Renal cortical epithelial cell (primary cell): Measurements from ENCODE around the gene ATP6V1C2. TPM values are rescaled to one million over a fixed set of nuclear protein-coding genes. Genes with fewer than 3 reads are reported as not detected.
"Not testable (repeated sequence)": the region's sequence is repeated elsewhere in the genome, so short reads cannot be mapped to it uniquely, and the experiment has no call there.

Experiments
- DNase-seq: peaks from one replicate; pipeline ENCODE4 v3.0.0-alpha.2; 2011; ENCODE audit warnings: low read depth
- total RNA-seq: library from RNA; depleted of rRNA; stranded (reverse); fragments of >200 nt; gene quantifications from 2 replicates; pipeline ENCODE4 v1.2.3, GENCODE V29; 2014

The ATP6V1C2 gene
- total RNA-seq, 1 donor from 2014 or later, result 0.05 TPM

DNA sequence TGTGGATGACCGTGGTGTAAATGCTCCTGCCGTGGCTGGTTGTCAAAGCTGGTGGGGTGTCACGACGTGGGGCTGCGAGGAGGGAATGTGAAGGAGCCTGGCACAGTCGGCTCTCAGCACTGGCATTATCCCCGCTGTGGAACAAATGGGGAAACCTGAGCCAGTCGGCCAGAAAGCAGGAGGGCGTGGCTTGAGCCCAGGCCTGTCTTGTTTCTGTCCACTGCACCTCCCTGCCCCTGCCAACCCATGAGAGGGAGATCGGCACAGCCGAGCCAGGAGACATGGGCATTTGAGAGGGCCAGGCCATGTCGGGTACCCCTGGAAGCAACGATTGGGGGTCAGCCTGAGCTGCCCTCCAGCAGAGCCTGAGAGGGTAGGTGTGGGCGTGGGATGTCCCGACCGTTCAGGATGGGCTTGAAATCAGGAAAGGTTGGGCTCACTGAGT lies 46.7 kb downstream of the ATP6V1C2 start:
- DNase-seq, result no peak

- no peak for DNase-seq
These were observed 49.7 kb downstream of the ATP6V1C2 start for GRCh38 chr2:10770956-10771750.

GRCh38 chr2:10771786-10772185 lies 50.4 kb downstream of the ATP6V1C2 start:
- no peak for DNase-seq

DNA sequence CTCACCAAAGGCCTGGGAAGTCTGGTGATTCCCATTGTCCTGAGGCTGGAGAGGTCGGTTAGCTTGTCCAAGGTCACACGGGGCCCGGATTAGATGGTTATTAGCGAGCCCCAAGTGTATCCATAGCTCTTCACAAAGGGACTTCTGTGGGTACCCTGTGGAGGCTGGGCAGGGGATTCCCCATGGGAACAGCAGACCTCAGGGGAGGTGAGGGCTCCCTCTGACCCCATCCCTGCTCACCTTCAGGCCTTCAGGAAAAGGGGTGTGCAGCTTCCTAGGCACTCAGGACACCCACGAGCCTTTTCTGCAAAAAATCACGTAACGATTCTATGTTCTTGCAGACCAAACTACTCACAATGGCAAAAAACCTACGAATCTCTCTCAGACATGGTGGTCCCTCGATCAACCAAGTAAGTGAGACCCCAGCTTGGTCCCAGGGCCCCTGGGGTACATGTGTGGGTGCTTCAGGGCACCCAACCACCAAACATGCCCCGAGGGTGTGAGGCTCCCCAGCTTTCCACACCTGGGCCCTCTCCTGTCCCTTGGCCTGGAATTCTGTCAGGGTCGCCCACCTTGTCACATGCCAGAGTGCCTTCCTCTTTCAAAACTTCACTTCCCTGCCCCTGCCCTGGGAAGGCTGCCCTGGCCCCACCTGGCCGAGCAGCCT lies 50.9 kb downstream of the ATP6V1C2 start:
- DNase-seq, result no peak

DNA sequence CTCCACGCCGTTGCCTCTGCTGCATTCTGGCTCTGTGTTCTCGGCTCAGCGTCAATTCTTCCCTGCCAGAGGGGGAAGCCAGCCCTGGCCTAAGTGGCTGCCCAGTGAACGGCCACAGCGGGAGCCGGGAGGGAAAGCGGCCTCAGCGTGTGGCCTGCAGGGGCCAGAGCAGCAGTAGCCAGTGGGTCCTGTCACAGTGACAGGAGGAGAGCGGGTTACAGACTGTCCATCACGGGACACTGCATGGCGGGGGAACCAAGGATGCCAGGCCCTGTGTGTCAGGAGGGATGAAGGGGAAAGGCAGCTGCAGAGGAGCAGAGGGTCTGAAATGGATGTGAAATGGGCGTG lies 51.4 kb downstream of the ATP6V1C2 start:
- no peak for DNase-seq

DNA sequence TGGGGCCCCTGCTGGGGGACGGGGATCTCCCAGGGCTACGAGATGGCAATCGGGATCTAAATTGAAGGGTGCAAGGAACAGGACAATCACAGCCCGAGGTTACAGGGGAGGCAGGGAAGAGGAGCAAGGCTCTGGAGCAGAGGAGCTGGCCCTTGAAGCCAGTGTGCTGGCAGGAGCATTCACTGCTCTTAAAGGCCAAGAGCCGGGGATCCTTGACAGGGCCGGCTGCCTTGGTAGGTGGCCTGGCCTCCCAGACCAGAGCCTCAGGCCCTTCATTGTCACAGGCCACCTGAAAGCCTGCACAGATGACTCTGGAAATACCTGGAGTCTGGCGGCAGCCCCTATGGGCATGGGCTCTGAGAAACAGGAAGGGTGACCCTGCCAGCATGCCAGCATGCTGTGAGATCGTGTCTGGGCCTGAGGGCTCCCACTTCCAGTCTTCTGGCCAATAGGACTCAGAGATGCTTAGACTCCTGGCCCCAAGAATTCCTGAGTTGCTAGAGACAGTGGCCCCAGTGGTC lies 52.5 kb downstream of the ATP6V1C2 start:
- no peak for DNase-seq

DNA sequence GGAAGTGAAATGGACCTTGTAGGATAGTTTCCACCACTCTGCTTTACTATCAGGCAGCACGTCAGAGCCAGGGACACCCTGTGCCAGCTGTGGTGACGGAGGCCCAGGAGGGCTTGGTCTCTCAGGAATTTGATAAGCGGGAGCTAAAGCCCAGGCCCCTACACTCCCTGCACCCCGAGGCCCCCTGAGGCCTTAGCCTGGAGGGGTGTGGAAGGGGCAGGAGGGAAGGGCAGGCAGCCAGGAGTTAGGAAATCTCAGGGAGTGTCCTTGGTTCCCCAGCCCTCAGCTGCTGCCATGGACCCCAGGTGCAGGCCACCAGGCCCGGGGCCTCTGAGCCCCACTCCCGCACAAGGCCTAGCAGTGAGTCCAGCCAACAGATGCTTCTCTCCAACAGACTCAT lies 53.0 kb downstream of the ATP6V1C2 start:
- DNase-seq, result no peak

GRCh38 chr2:10775021-10775780 lies 53.8 kb downstream of the ATP6V1C2 start:
- no peak for DNase-seq

- DNase-seq, result no peak
These were observed 54.4 kb downstream of the ATP6V1C2 start for GRCh38 chr2:10775831-10776230.

GRCh38 chr2:10776231-10776977 lies 55.0 kb downstream of the ATP6V1C2 start:
- no peak for DNase-seq

GRCh38 chr2:10777111-10777841 lies 55.8 kb downstream of the ATP6V1C2 start:
- DNase-seq, result no peak

GRCh38 chr2:10777842-10778723 lies 56.7 kb downstream of the ATP6V1C2 start:
- no peak for DNase-seq

DNA sequence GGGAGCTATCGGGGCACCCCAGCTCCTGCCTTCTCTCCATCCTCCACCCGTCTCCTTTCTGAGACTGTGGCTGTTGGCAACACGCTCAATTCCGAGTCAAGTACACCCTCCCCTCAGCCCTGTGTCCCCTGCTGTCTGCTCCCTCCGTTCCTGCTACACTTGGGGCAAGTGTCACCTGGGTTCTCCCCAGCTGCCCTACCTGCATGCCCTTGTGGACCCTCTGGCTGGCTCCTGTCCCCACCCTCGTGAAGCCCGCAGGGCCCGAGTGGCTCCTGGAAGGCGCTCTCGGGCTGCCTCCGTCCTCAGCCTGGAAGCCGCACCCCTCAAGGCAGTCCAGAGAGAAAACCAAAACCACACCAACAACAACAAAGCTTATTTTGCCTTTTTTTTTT lies 57.3 kb downstream of the ATP6V1C2 start:
- no peak for DNase-seq

DNA sequence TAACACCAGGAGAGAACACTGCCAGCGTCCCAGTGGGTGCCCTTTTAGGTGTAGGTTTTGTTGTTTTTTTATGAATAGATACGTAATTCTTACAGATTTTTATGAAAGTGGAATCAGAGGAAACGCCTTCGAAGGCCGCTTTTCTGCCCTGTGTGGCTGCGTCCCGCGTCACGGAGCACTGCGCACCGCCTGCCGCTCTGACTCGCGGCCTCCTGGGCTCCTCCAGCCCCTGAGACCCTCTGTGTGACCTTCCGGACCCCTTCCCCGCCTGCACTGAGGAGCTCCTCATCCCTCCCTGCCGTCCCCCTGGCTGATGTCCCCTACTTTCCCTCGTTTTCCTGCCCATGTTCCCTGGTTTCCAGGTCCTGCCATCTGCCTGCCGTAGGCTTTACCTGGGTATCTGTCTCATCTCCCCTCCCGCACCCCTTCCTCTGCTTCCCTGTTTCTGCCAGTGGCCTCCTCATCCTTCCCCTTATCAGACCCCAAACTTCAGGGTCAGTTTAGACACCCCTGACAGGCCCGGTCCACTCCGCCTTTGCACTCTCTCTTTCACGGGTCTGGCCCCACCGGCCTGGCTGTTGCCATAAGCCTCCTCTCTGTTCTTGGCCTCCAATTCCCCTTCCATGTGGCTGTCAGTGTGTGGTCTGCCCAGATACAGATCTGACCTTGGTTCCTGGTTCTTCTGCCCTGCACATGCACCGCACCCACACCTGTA lies 58.5 kb downstream of the ATP6V1C2 start:
- DNase-seq, result no peak

GRCh38 chr2:10780491-10780820 lies 59.0 kb downstream of the ATP6V1C2 start:
- no peak for DNase-seq

- DNase-seq, result not testable (repeated sequence)
These were observed 59.4 kb downstream of the ATP6V1C2 start for GRCh38 chr2:10780821-10781220.

DNA sequence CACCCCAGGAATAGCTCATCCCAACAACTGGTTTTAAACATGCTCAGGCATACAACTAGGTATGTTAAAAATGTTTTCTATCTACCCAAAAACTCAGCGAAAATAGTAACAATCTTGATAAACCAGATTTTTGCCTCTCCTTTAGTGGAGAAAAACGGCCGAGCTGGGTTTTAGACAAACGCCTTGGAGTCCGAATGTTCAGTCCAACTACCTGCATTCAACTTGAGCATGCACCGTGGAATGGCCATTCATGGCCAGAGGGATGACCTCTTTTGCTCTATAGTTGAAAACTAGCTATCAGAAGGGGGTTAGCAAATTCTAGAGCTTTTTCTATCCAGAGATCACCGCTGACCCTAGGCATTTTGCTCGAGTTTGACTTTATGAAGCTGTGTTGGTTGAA lies 60.3 kb downstream of the ATP6V1C2 start:
- no peak for DNase-seq

GRCh38 chr2:10783421-10783820 lies 62.0 kb downstream of the ATP6V1C2 start:
- DNase-seq, result peak; percentile 75

DNA sequence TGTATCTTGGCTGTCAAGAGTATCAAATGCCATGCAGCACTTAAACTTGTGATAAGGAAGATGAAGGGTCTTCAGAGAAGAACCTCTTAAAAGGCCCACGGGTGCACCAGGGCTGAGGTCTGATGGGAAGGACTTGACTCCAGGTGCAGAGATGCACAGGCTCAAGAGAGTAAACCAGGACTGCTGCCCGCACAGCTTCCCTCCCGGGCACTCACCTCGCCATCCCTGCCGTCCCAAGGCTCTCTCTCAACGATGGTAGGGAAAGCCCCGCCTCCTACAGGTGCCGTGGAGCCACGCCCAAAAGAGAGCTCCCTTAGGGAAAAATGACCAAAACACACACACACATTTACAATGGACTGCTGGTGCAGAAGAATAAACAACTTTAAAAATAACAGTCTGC lies 63.3 kb downstream of the ATP6V1C2 start:
- no peak for DNase-seq

GRCh38 chr2:10785260-10785659 lies 63.8 kb downstream of the ATP6V1C2 start:
- DNase-seq, result no peak
